GM23338 (cell line): ENCODE measurements around the gene PACS1. TPM values are rescaled to one million over a fixed set of nuclear protein-coding genes. Genes with fewer than 3 reads are reported as not detected.

Source experiments
- CREB1 ChIP-seq: fragments of 250-450 bp; sonication (Bioruptor Pico); IDR thresholded peaks from 2 replicates; pipeline ENCODE4 v1.5.0; 2020; ENCODE audit warnings: low read depth, mild to moderate bottlenecking, moderate library complexity
- EZH2 ChIP-seq: fragments of 200-600 bp; sonication (generic); IDR thresholded peaks from one replicate; pipeline ENCODE4 v1.8.0; 2017; ENCODE audit warnings: antibody characterized with exemption, mild to moderate bottlenecking, low read depth; ENCODE audit not compliant: unreplicated experiment
- JUNB ChIP-seq: IDR thresholded peaks from one replicate; pipeline ENCODE4 v1.6.1; 2016; ENCODE audit warnings: antibody characterized with exemption; ENCODE audit not compliant: unreplicated experiment
- POLR2AphosphoS5 ChIP-seq: IDR thresholded peaks from 2 replicates; pipeline ENCODE4 v1.6.1; 2016; ENCODE audit warnings: antibody characterized with exemption, low read depth
- ZNF114 ChIP-seq: fragments of 250-450 bp; sonication (Bioruptor Pico); IDR thresholded peaks from 2 replicates; pipeline ENCODE4 v1.5.0; 2020; ENCODE audit warnings: mild to moderate bottlenecking, moderate library complexity
- polyA plus RNA-seq: library from polyadenylated mRNA; unstranded; fragments of >200 nt; fragmentation: Nextera tagmentation; extraction: Ambion mirVana; gene quantifications from 2 replicates; pipeline ENCODE4 v1.2.1, GENCODE V29; 2016
- total RNA-seq: library from RNA; depleted of rRNA; stranded (reverse); fragments of >200 nt; shearing (Covaris generic); gene quantifications from 2 replicates; pipeline ENCODE4 v1.2.3, GENCODE V29; 2014
- TF ChIP-seq, protein P1 (sequence below): fragments of 250-450 bp; sonication (Bioruptor Pico); IDR thresholded peaks from 2 replicates; pipeline ENCODE4 v1.5.0; 2020; ENCODE audit warnings: mild to moderate bottlenecking, moderate library complexity
- TF ChIP-seq, protein P2 (sequence below): IDR thresholded peaks from one replicate; pipeline ENCODE4 v1.6.1; 2018; ENCODE audit warnings: antibody characterized with exemption; ENCODE audit not compliant: unreplicated experiment
- TF ChIP-seq, protein P3 (sequence below), 2 experiments: fragments of 200-600 bp in 1 of 2; sonication (generic) in 1 of 2; conservative IDR thresholded peaks; 2 replicates each; pipeline versions ENCODE4 v1.5.1 to v1.6.1; 2016 to 2017; ENCODE audit warnings: antibody characterized with exemption in 2 of 2, low read depth in 2 of 2, mild to moderate bottlenecking in 2 of 2, moderate library complexity in 1 of 2

PACS1 gene
- total and polyA plus RNA-seq, 2 experiments from 2014 or later: 8.0 to 37.5 TPM

DNA sequence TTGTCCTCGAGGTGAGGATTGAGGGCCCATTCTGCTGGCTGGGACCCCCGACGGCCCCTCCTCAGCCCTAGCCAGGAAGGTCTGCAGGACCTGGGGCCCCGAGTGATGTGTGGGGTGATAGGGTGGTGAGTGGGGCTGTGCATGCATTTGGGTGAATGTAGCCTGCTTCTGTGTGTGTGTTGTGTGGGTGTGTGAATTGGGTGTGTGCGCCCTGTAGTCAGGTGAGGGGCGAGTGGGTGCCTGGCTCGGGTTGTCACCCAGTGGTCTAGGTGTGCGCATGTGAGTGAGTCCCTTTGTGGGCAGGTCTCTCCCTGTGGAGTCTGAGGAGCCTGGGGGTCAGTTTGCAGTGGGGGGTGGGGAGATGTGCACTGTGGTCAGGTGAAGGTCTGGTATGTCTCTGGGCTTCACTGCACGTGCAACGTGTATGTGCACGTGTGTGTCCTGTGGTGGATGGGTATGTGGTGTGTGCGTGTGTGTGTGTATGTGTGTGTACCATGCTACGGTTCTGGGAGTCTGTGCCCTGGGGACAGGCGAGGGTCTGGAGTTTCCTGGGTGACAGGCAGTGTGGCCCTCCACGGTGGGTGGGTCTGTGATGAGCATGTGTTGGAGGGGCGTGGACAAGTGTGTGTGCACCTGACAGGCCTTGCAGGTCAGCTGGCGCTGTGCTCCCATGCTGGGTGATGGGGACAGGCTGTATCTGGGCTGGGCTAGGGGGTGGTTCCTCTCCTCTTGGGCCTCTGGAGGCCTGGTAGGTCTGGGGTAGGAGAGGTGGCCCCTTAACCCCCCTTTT is 222.7 kb downstream of the PACS1 start (continued):
- TF ChIP-seq, protein P1, sequence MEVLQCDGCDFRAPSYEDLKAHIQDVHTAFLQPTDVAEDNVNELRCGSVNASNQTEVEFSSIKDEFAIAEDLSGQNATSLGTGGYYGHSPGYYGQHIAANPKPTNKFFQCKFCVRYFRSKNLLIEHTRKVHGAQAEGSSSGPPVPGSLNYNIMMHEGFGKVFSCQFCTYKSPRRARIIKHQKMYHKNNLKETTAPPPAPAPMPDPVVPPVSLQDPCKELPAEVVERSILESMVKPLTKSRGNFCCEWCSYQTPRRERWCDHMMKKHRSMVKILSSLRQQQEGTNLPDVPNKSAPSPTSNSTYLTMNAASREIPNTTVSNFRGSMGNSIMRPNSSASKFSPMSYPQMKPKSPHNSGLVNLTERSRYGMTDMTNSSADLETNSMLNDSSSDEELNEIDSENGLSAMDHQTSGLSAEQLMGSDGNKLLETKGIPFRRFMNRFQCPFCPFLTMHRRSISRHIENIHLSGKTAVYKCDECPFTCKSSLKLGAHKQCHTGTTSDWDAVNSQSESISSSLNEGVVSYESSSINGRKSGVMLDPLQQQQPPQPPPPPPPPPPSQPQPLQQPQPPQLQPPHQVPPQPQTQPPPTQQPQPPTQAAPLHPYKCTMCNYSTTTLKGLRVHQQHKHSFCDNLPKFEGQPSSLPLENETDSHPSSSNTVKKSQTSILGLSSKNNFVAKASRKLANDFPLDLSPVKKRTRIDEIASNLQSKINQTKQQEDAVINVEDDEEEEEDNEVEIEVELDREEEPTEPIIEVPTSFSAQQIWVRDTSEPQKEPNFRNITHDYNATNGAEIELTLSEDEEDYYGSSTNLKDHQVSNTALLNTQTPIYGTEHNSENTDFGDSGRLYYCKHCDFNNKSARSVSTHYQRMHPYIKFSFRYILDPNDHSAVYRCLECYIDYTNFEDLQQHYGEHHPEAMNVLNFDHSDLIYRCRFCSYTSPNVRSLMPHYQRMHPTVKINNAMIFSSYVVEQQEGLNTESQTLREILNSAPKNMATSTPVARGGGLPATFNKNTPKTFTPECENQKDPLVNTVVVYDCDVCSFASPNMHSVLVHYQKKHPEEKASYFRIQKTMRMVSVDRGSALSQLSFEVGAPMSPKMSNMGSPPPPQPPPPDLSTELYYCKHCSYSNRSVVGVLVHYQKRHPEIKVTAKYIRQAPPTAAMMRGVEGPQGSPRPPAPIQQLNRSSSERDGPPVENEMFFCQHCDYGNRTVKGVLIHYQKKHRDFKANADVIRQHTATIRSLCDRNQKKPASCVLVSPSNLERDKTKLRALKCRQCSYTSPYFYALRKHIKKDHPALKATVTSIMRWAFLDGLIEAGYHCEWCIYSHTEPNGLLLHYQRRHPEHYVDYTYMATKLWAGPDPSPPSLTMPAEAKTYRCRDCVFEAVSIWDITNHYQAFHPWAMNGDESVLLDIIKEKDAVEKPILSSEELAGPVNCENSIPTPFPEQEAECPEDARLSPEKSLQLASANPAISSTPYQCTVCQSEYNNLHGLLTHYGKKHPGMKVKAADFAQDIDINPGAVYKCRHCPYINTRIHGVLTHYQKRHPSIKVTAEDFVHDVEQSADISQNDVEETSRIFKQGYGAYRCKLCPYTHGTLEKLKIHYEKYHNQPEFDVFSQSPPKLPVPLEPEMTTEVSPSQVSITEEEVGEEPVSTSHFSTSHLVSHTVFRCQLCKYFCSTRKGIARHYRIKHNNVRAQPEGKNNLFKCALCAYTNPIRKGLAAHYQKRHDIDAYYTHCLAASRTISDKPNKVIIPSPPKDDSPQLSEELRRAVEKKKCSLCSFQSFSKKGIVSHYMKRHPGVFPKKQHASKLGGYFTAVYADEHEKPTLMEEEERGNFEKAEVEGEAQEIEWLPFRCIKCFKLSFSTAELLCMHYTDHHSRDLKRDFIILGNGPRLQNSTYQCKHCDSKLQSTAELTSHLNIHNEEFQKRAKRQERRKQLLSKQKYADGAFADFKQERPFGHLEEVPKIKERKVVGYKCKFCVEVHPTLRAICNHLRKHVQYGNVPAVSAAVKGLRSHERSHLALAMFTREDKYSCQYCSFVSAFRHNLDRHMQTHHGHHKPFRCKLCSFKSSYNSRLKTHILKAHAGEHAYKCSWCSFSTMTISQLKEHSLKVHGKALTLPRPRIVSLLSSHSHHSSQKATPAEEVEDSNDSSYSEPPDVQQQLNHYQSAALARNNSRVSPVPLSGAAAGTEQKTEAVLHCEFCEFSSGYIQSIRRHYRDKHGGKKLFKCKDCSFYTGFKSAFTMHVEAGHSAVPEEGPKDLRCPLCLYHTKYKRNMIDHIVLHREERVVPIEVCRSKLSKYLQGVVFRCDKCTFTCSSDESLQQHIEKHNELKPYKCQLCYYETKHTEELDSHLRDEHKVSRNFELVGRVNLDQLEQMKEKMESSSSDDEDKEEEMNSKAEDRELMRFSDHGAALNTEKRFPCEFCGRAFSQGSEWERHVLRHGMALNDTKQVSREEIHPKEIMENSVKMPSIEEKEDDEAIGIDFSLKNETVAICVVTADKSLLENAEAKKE (CRISPR knock-in tag): no peak
- TF ChIP-seq EZH2: no peak
- TF ChIP-seq, protein P2, sequence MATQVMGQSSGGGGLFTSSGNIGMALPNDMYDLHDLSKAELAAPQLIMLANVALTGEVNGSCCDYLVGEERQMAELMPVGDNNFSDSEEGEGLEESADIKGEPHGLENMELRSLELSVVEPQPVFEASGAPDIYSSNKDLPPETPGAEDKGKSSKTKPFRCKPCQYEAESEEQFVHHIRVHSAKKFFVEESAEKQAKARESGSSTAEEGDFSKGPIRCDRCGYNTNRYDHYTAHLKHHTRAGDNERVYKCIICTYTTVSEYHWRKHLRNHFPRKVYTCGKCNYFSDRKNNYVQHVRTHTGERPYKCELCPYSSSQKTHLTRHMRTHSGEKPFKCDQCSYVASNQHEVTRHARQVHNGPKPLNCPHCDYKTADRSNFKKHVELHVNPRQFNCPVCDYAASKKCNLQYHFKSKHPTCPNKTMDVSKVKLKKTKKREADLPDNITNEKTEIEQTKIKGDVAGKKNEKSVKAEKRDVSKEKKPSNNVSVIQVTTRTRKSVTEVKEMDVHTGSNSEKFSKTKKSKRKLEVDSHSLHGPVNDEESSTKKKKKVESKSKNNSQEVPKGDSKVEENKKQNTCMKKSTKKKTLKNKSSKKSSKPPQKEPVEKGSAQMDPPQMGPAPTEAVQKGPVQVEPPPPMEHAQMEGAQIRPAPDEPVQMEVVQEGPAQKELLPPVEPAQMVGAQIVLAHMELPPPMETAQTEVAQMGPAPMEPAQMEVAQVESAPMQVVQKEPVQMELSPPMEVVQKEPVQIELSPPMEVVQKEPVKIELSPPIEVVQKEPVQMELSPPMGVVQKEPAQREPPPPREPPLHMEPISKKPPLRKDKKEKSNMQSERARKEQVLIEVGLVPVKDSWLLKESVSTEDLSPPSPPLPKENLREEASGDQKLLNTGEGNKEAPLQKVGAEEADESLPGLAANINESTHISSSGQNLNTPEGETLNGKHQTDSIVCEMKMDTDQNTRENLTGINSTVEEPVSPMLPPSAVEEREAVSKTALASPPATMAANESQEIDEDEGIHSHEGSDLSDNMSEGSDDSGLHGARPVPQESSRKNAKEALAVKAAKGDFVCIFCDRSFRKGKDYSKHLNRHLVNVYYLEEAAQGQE: no peak
- no peak for TF ChIP-seq ZNF114
- TF ChIP-seq, protein P3, sequence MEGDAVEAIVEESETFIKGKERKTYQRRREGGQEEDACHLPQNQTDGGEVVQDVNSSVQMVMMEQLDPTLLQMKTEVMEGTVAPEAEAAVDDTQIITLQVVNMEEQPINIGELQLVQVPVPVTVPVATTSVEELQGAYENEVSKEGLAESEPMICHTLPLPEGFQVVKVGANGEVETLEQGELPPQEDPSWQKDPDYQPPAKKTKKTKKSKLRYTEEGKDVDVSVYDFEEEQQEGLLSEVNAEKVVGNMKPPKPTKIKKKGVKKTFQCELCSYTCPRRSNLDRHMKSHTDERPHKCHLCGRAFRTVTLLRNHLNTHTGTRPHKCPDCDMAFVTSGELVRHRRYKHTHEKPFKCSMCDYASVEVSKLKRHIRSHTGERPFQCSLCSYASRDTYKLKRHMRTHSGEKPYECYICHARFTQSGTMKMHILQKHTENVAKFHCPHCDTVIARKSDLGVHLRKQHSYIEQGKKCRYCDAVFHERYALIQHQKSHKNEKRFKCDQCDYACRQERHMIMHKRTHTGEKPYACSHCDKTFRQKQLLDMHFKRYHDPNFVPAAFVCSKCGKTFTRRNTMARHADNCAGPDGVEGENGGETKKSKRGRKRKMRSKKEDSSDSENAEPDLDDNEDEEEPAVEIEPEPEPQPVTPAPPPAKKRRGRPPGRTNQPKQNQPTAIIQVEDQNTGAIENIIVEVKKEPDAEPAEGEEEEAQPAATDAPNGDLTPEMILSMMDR (conservative IDR thresholded peaks at IDR 0.05; ENCODE audit: low read depth in 2 of 2): no peak
- no peak for TF ChIP-seq JUNB
- TF ChIP-seq CREB1 (CRISPR knock-in tag): no peak
- no peak for TF ChIP-seq POLR2AphosphoS5
